ENCODE measurements around the gene AKAP8L.

DNA sequence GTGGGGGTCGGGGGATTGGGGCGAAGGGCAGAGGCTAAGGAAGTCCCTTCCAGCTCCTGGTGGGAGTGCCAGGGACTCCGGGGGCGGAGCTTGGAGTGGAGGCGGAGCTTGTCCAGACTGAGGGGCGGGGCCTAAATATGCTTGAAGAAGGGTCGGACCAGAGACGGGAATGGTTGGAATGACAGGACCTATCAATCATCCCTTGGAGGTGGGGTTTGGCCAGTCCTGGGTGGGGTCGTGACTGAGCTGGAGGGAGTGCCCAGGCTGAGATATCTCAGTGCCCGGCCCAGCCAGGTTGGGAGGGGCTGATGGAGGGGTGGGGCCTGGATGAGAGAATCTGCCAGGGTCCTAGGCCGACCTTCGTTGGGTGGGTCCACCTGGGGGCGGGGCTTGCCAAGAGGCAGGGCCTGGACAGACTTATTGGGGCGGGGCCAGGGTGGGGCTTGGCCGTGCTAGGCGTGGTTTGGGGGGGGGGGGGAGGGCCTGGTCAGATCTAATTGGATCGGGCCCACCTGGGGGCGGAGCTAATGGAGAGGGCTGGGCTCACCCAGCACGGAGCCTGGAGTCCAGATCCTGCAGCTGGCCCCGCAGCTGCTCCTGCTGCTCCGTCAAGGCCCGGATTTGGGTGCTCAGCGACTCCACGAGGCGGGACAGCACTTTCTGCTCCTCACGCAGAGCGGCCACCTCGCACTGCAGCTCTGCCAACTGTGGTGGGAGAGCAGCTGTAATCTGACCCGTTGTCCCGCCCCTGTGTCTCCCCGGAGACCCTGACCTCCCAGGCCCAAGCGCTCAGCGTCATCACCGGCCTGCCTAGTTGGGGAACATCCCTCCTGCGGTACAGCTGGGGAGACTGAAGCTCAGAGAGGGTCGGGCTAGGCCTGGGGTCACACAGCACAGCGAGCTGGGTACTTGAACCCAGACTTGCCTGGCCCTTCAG, 33.6 kb upstream of the AKAP8L start:
- TF ChIP-seq, protein P1, sequence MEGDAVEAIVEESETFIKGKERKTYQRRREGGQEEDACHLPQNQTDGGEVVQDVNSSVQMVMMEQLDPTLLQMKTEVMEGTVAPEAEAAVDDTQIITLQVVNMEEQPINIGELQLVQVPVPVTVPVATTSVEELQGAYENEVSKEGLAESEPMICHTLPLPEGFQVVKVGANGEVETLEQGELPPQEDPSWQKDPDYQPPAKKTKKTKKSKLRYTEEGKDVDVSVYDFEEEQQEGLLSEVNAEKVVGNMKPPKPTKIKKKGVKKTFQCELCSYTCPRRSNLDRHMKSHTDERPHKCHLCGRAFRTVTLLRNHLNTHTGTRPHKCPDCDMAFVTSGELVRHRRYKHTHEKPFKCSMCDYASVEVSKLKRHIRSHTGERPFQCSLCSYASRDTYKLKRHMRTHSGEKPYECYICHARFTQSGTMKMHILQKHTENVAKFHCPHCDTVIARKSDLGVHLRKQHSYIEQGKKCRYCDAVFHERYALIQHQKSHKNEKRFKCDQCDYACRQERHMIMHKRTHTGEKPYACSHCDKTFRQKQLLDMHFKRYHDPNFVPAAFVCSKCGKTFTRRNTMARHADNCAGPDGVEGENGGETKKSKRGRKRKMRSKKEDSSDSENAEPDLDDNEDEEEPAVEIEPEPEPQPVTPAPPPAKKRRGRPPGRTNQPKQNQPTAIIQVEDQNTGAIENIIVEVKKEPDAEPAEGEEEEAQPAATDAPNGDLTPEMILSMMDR (conservative IDR thresholded peaks at IDR 0.05; ENCODE audit: low read depth, low read length) = no peak
- TF ChIP-seq EZH2 (IDR thresholded peaks at IDR 0.05; ENCODE audit: borderline replicate concordance, low read depth, low read length, poor library complexity, severe bottlenecking) = no peak
